H1 (cell line): ENCODE measurements around the gene ATP13A2. TPM values are rescaled to one million over a fixed set of nuclear protein-coding genes. Genes with fewer than 3 reads are reported as not detected.

Experiments used
- CHD7 ChIP-seq: fragments of 300-600 bp; sonication (generic); IDR thresholded peaks from 2 replicates; pipeline ENCODE4 v1.7.1; 2012; ENCODE audit warnings: low read length, moderate library complexity, mild to moderate bottlenecking, inconsistent platforms; ENCODE audit not compliant: insufficient replicate concordance
- KDM1A ChIP-seq: fragments of 200-600, 300-600 bp; sonication (generic); IDR thresholded peaks from 2 replicates; pipeline ENCODE4 v1.7.1; 2016; ENCODE audit warnings: mild to moderate bottlenecking, low read length, borderline replicate concordance
- SP2 ChIP-seq: IDR thresholded peaks from 2 replicates; pipeline ENCODE4 v1.6.1; 2012; ENCODE audit warnings: mild to moderate bottlenecking, low read length, inconsistent platforms
- polyA plus RNA-seq, 7 experiments: library from polyadenylated mRNA; depleted of rRNA in 3 of 7; stranded (reverse) in 5 of 7; unstranded in 2 of 7; fragments of >200 nt in 5 of 7; fragments of 200-250 nt in 2 of 7; gene quantifications; 1 replicate in 5 of 7; 2 replicates in 1 of 7; 4 replicates in 1 of 7; pipeline versions ENCODE4 v1.2.1 to v1.2.3, GENCODE V29; 2011 to 2013; ENCODE audit warnings: missing spikeins in 2 of 7, mixed read lengths in 2 of 7
- total RNA-seq: library from RNA; stranded (reverse); fragmentation: NEBNext Ultra II Directional; extraction: Animal tissue kit (Norgen Biotek cat#: 25700); gene quantifications from 2 replicates; pipeline ENCODE4 v1.2.1, GENCODE V29; 2021

The ATP13A2 gene
- total and polyA plus RNA-seq, 2 of the 8 experiments (the other 6 are each of a cell fraction or from before 2014, with no cell fraction given) = 82.1 to 83.6 TPM

- TF ChIP-seq CHD7 (no peak), KDM1A (no peak), SP2 (no peak)
Measured at GRCh38 chr1:17007121-17007520, 4.6 kb downstream of the ATP13A2 start (continued).
